GM19035 (cell line): ENCODE results near the gene SKA1.
"Not testable (repeated sequence)": the region's sequence is repeated elsewhere in the genome, so short reads cannot be mapped to it uniquely, and the experiment has no call there.

ENCODE experiments used
- ATAC-seq: cut with Tn5 transposase; IDR thresholded peaks from one replicate; pipeline ENCODE4 v1.9.1; 2021; ENCODE audit not compliant: unreplicated experiment

SKA1 gene

GRCh38 chr18:50395093-50395492 is 20.2 kb downstream of the SKA1 start:
- no peak for ATAC-seq

GRCh38 chr18:50396005-50396660 is 21.3 kb downstream of the SKA1 start:
- ATAC-seq: no peak

GRCh38 chr18:50397023-50397422 is 22.2 kb downstream of the SKA1 start:
- no peak for ATAC-seq

- ATAC-seq: no peak
These were observed 23.3 kb downstream of the SKA1 start for GRCh38 chr18:50398099-50398498.

- no peak for ATAC-seq
These were observed 24.1 kb downstream of the SKA1 start for GRCh38 chr18:50398947-50399346.

- ATAC-seq: no peak
These were observed 24.7 kb downstream of the SKA1 start for GRCh38 chr18:50399582-50399981.

- ATAC-seq: not testable (repeated sequence)
These were observed 25.6 kb downstream of the SKA1 start for GRCh38 chr18:50400438-50400837.

GRCh38 chr18:50401295-50401694 is 26.4 kb downstream of the SKA1 start:
- no peak for ATAC-seq

- ATAC-seq: no peak
These were observed 27.0 kb downstream of the SKA1 start for GRCh38 chr18:50401888-50402287.

GRCh38 chr18:50404752-50405581 is 30.1 kb downstream of the SKA1 start:
- not testable (repeated sequence) for ATAC-seq

- ATAC-seq: no peak
These were observed 30.9 kb downstream of the SKA1 start for GRCh38 chr18:50405582-50406271.

GRCh38 chr18:50409236-50409635 is 34.4 kb downstream of the SKA1 start:
- no peak for ATAC-seq

- ATAC-seq: no peak
These were observed 35.2 kb downstream of the SKA1 start for GRCh38 chr18:50410008-50410407.

- ATAC-seq: no peak
These were observed 36.0 kb downstream of the SKA1 start for GRCh38 chr18:50410894-50411293.

- not testable (repeated sequence) for ATAC-seq
These were observed 42.0 kb downstream of the SKA1 start for GRCh38 chr18:50416832-50417231.

GRCh38 chr18:50417705-50418104 is 42.9 kb downstream of the SKA1 start:
- not testable (repeated sequence) for ATAC-seq

- no peak for ATAC-seq
These were observed 43.8 kb downstream of the SKA1 start for GRCh38 chr18:50418650-50419049.

GRCh38 chr18:50422286-50422898 is 47.5 kb downstream of the SKA1 start:
- no peak for ATAC-seq

- no peak for ATAC-seq
These were observed 50.2 kb downstream of the SKA1 start for GRCh38 chr18:50424877-50425690.

GRCh38 chr18:50427896-50428295 is 53.0 kb downstream of the SKA1 start:
- no peak for ATAC-seq
